Uterus (tissue), 2 donors: Measurements from ENCODE around the gene NAA20.

ENCODE experiments used
- POLR2A ChIP-seq, 2 donors: fragments of 450-650 bp; IDR thresholded peaks; one replicate each; pipeline ENCODE4 v1.6.1; 2016; ENCODE audit warnings: antibody characterized with exemption in 2 of 2, mild to moderate bottlenecking in 1 of 2, moderate library complexity in 1 of 2
- TF ChIP-seq, protein P1 (sequence below), 4 experiments: fragments of 200-600 bp in 2 of 4; fragments of 450-650 bp in 2 of 4; sonication (generic) in 2 of 4; IDR thresholded peaks; one replicate each; pipeline ENCODE4 v1.5.1; 2016 to 2019; ENCODE audit warnings: antibody characterized with exemption in 4 of 4, mild to moderate bottlenecking in 2 of 4, moderate library complexity in 1 of 4

DNA sequence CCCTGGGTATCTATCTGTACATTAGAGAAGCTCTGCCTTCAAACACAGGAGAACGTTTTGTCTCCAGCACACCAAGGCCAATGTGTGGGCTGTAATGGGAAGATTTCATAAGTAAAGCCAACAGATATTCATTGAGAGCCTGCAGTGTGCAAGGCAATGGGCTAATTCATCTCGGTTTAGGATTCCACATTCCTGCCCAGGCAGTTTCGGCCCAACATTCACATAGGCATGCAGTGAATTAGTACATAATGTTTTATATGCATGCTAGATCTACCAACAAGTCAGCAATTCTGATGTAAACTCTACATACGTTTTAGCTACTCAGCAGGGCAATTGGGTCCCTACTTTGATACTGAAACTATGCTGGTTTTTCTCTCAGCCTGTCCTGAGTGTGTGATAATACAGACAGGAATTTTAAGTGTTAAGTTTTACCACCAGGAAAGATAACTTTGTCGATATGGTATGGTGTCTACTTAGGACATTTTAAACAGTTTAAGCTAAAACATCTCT is 46.9 kb upstream of the NAA20 start:
- no peak for TF ChIP-seq POLR2A (IDR thresholded peaks at IDR 0.05)
- TF ChIP-seq, protein P1, sequence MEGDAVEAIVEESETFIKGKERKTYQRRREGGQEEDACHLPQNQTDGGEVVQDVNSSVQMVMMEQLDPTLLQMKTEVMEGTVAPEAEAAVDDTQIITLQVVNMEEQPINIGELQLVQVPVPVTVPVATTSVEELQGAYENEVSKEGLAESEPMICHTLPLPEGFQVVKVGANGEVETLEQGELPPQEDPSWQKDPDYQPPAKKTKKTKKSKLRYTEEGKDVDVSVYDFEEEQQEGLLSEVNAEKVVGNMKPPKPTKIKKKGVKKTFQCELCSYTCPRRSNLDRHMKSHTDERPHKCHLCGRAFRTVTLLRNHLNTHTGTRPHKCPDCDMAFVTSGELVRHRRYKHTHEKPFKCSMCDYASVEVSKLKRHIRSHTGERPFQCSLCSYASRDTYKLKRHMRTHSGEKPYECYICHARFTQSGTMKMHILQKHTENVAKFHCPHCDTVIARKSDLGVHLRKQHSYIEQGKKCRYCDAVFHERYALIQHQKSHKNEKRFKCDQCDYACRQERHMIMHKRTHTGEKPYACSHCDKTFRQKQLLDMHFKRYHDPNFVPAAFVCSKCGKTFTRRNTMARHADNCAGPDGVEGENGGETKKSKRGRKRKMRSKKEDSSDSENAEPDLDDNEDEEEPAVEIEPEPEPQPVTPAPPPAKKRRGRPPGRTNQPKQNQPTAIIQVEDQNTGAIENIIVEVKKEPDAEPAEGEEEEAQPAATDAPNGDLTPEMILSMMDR (IDR thresholded peaks at IDR 0.05): no peak
